Measurements from ENCODE around the gene QKI.
"Not testable (repeated sequence)": the region's sequence is repeated elsewhere in the genome, so short reads cannot be mapped to it uniquely, and the experiment has no call there.

Gene QKI

GRCh38 chr6:163444077-163444476 lies 29.6 kb downstream of the QKI start:
- no peak for DNase-seq

- DNase-seq, result no peak
Measured at GRCh38 chr6:163446549-163446948, 32.0 kb downstream of the QKI start.

- no peak for DNase-seq
Measured at GRCh38 chr6:163449076-163449475, 34.6 kb downstream of the QKI start.

GRCh38 chr6:163454425-163454824 lies 39.9 kb downstream of the QKI start:
- no peak for DNase-seq

- no peak for DNase-seq
Measured at GRCh38 chr6:163455552-163455951, 41.0 kb downstream of the QKI start.

- DNase-seq, result no peak
Measured at GRCh38 chr6:163457637-163458561, 43.4 kb downstream of the QKI start.

- no peak for DNase-seq
Measured at GRCh38 chr6:163459007-163459406, 44.5 kb downstream of the QKI start.

GRCh38 chr6:163459536-163459935 lies 45.0 kb downstream of the QKI start:
- no peak for DNase-seq

GRCh38 chr6:163460307-163460782 lies 45.8 kb downstream of the QKI start:
- no peak for DNase-seq

- no peak for DNase-seq
Measured at GRCh38 chr6:163461696-163462095, 47.2 kb downstream of the QKI start.

GRCh38 chr6:163463180-163463579 lies 48.7 kb downstream of the QKI start:
- no peak for DNase-seq

GRCh38 chr6:163463795-163464194 lies 49.3 kb downstream of the QKI start:
- DNase-seq, result no peak

GRCh38 chr6:163466839-163467390 lies 52.4 kb downstream of the QKI start:
- DNase-seq, result no peak

GRCh38 chr6:163468738-163469137 lies 54.2 kb downstream of the QKI start:
- no peak for DNase-seq

GRCh38 chr6:163469459-163469985 lies 55.0 kb downstream of the QKI start:
- no peak for DNase-seq

GRCh38 chr6:163470611-163471010 lies 56.1 kb downstream of the QKI start:
- no peak for DNase-seq

GRCh38 chr6:163474581-163474980 lies 60.1 kb downstream of the QKI start:
- no peak for DNase-seq

GRCh38 chr6:163476946-163477345 lies 62.4 kb downstream of the QKI start:
- DNase-seq, result not testable (repeated sequence)

- no peak for DNase-seq
Measured at GRCh38 chr6:163483107-163483506, 68.6 kb downstream of the QKI start.

GRCh38 chr6:163485388-163485851 lies 70.9 kb downstream of the QKI start:
- no peak for DNase-seq

- DNase-seq, result no peak
Measured at GRCh38 chr6:163486821-163487220, 72.3 kb downstream of the QKI start.

- DNase-seq, result no peak
Measured at GRCh38 chr6:163487606-163488005, 73.1 kb downstream of the QKI start.

GRCh38 chr6:163489584-163489983 lies 75.1 kb downstream of the QKI start:
- DNase-seq, result no peak
